Colonic mucosa (tissue), 4 donors: ENCODE measurements around the gene CAMKV. TPM values are rescaled to one million over a fixed set of nuclear protein-coding genes. Genes with fewer than 3 reads are reported as not detected.

ENCODE experiments used
- DNase-seq: peaks from one replicate; pipeline ENCODE4 v3.0.0-alpha.2; 2020
- H3K27ac ChIP-seq: fragments of 200-600 bp; one replicate; pipeline ENCODE4 v1.8.0; 2021
- H3K27me3 ChIP-seq: fragments of 200-600 bp; one replicate; pipeline ENCODE4 v1.8.0; 2021
- H3K36me3 ChIP-seq: fragments of 200-600 bp; one replicate; pipeline ENCODE4 v1.8.0; 2021
- H3K4me1 ChIP-seq: fragments of 200-600 bp; one replicate; pipeline ENCODE4 v1.8.0; 2021; ENCODE audit warnings: mild to moderate bottlenecking
- H3K4me3 ChIP-seq: fragments of 200-600 bp; one replicate; pipeline ENCODE4 v1.8.0; 2021
- H3K9ac ChIP-seq, 2 donors: one replicate each; pipeline ENCODE4 v1.7.0; 2013; ENCODE audit warnings: control low read depth in 2 of 2, low read depth in 2 of 2, low read length in 2 of 2
- H3K9me3 ChIP-seq: fragments of 200-600 bp; one replicate; pipeline ENCODE4 v1.8.0; 2021
- CTCF ChIP-seq: fragments of 200-600 bp; IDR thresholded peaks from one replicate; pipeline ENCODE4 v1.8.0; 2022; ENCODE audit warnings: antibody characterized with exemption, mild to moderate bottlenecking
- intact Hi-C: fragments of 100-400 bp; cut with DNase I; formaldehyde crosslinking; loops from one replicate; pipeline ENCODE4 v1.14.1; 2022
- total RNA-seq, 2 donors: library from RNA; stranded (reverse); fragmentation: NEBNext Ultra II Directional in 1 of 2; extraction: Animal tissue kit (Norgen Biotek cat#: 25700) in 1 of 2; gene quantifications; one replicate each; pipeline ENCODE4 v1.2.1, GENCODE V29; 2021
- donor health status: healthy.
- donor health status: DM: no; HTN: no; CAD: no.
- donor health status: DM: no; HTN: no; CAD: no.

The CAMKV gene
- total RNA-seq, 2 donors from 2014 or later: 0.21 to 0.30 TPM

- H3K4me3 ChIP-seq: no peak overlapping the region
- DNase-seq: no peak
- no peak for TF ChIP-seq CTCF
- H3K9me3 ChIP-seq: no peaks in the 10 kb centered on the region
- H3K4me1 ChIP-seq: no peaks in the 10 kb centered on the region
- no peaks in the 10 kb centered on the region for H3K27me3 ChIP-seq
- no peaks in the 10 kb centered on the region for H3K36me3 ChIP-seq
- intact Hi-C loops: no loop called here
- H3K9ac ChIP-seq: no peak overlapping the region
- no peak overlapping the region for H3K27ac ChIP-seq
These were observed 14.3 kb upstream of the CAMKV start for GRCh38 chr3:49883998-49884397.

GRCh38 chr3:49882166-49882565, 12.5 kb upstream of the CAMKV start:
- no peak for DNase-seq

GRCh38 chr3:49880581-49881315, 11.0 kb upstream of the CAMKV start:
- Histone ChIP-seq H3K36me3 (no peaks in the 10 kb centered on the region), H3K4me3 (no peak overlapping the region), H3K27ac (no peak overlapping the region), H3K27me3 (no peaks in the 10 kb centered on the region), H3K9me3 (no peaks in the 10 kb centered on the region), H3K4me1 (no peaks in the 10 kb centered on the region), H3K9ac (no peak overlapping the region)
- no peak for DNase-seq
- intact Hi-C loops: no loop called here
- TF ChIP-seq CTCF: no peak

More at GRCh38 chr3:49882166-49882565, 12.5 kb upstream of the CAMKV start:
- no peaks in the 10 kb centered on the region for H3K4me1 ChIP-seq
- no peaks in the 10 kb centered on the region for H3K9me3 ChIP-seq
- H3K9ac ChIP-seq: no peak overlapping the region
- no peaks in the 10 kb centered on the region for H3K36me3 ChIP-seq
- no peak overlapping the region for H3K27ac ChIP-seq
- TF ChIP-seq CTCF: no peak
- H3K4me3 ChIP-seq: no peak overlapping the region
- no peaks in the 10 kb centered on the region for H3K27me3 ChIP-seq
- intact Hi-C loops: no loop called here

GRCh38 chr3:49879721-49880120, 10.0 kb upstream of the CAMKV start:
- Histone ChIP-seq H3K9me3 (no peaks in the 10 kb centered on the region), H3K9ac (no peak overlapping the region), H3K4me1 (no peaks in the 10 kb centered on the region), H3K36me3 (no peaks in the 10 kb centered on the region), H3K27me3 (no peaks in the 10 kb centered on the region), H3K27ac (no peak overlapping the region), H3K4me3 (no peak overlapping the region)
- no peak for TF ChIP-seq CTCF
- no peak for DNase-seq
- intact Hi-C loops: no loop called here

GRCh38 chr3:49878686-49879085, 9.0 kb upstream of the CAMKV start:
- TF ChIP-seq CTCF: no peak
- no peak for DNase-seq
- Histone ChIP-seq H3K27me3 (no peaks in the 10 kb centered on the region), H3K36me3 (no peaks in the 10 kb centered on the region), H3K4me3 (no peak overlapping the region), H3K4me1 (peaks cover 4% of the 10 kb centered on the region), H3K9ac (no peak overlapping the region), H3K9me3 (no peaks in the 10 kb centered on the region), H3K27ac (no peak overlapping the region)
- intact Hi-C loops: no loop called here
